HFF-Myc (cell line): Measurements from ENCODE around the gene RAB30.

Experiments used
- DNase-seq: peaks from one replicate; pipeline ENCODE4 v3.0.0-alpha.2; 2011; ENCODE audit warnings: low read depth; ENCODE audit errors: extremely low read depth
- H3K4me3 ChIP-seq: replicated peaks from 2 replicates; pipeline ENCODE4 v1.5.1; 2011; ENCODE audit warnings: low read depth, mild to moderate bottlenecking, control low read depth, low read length
- TF ChIP-seq, protein P1 (sequence below): IDR thresholded peaks from 2 replicates; pipeline ENCODE4 v1.5.1; 2012; ENCODE audit warnings: mild to moderate bottlenecking, low read depth, low read length, control low read depth; ENCODE audit errors: missing control alignments

RAB30 gene

GRCh38 chr11:83073258-83073657 is 1.6 kb upstream of the RAB30 start:
- no peak for DNase-seq
- peak overlapping the region; percentile 98 for H3K4me3 ChIP-seq
- TF ChIP-seq, protein P1, sequence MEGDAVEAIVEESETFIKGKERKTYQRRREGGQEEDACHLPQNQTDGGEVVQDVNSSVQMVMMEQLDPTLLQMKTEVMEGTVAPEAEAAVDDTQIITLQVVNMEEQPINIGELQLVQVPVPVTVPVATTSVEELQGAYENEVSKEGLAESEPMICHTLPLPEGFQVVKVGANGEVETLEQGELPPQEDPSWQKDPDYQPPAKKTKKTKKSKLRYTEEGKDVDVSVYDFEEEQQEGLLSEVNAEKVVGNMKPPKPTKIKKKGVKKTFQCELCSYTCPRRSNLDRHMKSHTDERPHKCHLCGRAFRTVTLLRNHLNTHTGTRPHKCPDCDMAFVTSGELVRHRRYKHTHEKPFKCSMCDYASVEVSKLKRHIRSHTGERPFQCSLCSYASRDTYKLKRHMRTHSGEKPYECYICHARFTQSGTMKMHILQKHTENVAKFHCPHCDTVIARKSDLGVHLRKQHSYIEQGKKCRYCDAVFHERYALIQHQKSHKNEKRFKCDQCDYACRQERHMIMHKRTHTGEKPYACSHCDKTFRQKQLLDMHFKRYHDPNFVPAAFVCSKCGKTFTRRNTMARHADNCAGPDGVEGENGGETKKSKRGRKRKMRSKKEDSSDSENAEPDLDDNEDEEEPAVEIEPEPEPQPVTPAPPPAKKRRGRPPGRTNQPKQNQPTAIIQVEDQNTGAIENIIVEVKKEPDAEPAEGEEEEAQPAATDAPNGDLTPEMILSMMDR, result no peak

DNA sequence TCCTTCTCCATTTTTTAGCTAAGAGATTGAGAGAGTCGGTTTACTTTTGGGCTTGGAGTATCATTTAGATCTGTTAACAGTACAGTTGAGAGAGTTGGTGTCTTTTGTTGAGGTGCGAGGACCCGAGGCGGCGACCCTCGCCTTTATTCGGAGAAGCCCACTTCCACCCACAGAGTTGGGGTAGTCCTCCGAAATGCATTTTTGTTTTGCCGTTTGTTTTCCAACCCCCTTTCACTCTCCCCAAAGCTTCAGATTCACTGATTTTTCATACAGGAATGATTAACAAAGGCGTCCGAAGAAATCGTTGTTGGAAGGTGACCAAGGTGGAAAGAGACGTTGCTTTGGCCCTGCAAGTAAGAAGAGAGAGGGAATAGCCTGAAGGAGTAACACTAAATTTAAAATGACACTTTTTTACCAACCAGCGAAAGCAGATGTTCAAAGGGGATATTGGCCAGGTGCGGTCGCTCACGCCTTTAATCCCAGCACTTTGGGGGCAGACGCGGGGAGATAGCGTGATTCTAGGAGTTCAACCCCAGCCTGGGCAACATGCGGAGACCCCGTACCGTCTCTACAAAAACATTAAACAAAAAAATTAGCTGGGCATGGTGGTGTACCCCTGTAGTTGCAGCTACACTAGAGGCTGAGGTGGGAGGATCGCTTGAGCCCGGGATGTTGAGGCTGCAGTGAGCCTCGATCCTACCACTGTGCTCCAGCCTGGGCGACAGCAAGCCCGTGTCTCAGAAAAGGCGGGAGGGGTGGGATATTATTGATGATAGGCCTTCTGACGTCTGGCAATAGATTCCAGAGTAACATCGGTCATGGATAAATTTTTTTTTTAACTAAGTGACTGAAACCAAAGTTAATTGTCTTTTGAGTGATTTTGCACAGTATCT is 899 bp upstream of the RAB30 start:
- TF ChIP-seq, protein P1, result no peak
- DNase-seq, result no peak
- H3K4me3 ChIP-seq, result peak overlapping the region; percentile 98

DNA sequence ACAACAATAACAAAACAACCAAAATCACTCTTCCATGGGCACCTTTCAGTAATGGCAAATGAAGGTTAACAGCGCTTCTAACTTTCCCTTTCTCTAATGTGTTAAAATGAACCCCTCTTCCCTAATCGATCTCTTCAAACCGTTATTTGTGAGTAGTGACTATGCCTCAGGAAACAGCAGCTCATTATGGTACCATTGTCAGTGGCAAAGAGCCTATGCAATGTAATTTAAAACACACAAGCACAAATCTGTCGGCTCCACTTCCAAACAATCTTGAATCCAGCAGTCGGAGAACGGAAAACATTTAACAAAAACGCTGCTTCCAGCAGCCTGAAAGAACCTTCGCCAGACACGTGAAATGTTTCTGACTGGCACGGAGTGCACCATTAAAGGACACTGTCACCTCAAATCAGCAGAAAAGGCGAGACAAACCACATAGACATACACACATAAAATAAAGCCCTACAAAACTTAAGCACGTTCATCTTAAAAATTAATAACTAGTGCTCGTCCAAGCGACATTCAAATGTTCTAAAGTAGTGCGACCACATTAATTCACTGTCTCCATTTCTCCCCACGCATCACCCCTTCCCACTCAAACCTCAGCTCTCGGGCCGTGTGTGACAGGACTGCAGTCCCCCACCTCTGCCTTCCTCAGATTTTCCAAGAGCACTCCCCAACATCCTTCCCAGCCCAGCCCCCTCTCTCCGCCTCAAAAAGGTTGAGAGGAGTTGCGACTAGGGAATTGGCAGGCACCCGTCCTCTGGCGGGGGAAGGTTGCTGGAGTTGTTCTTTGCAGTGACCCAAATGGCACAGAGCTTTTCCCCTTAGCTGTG is 748 bp downstream of the RAB30 start:
- H3K4me3 ChIP-seq, result peak overlapping the region; percentile 98
- TF ChIP-seq, protein P1, result no peak
- no peak for DNase-seq

- peak overlapping the region; percentile 98 for H3K4me3 ChIP-seq
- TF ChIP-seq, protein P1, result no peak
- no peak for DNase-seq
These were observed 1.5 kb downstream of the RAB30 start for GRCh38 chr11:83070044-83070701.

- peak overlapping the region; percentile 98 for H3K4me3 ChIP-seq
- DNase-seq, result no peak
- TF ChIP-seq, protein P1, result no peak
These were observed 2.2 kb downstream of the RAB30 start for GRCh38 chr11:83069441-83070043.

DNA sequence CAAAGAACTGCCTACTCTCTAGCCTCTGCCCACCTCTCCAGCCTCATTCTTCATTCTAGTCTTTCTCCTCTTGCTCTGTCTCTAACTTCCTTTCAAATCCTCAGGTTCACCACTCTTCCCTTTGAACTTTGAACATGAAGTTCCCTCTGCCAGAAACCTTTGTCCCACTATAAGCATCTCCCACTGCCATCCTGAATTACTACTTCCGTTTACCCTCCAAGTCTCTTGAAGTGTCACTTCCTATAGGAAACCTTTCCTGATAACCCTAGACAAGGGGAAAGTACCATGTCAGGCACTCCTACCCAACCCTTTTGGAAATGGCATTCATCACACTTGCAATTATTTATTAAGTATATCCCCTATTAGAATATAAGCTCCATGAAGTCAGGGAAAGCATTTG is 3.1 kb downstream of the RAB30 start:
- no peak for DNase-seq
- TF ChIP-seq, protein P1, result no peak
- H3K4me3 ChIP-seq, result no peak overlapping the region
